ENCODE measurements around the gene HECTD1.

- TF ChIP-seq POLR2A (IDR thresholded peaks at IDR 0.05), result no peak
- TF ChIP-seq, protein P1, sequence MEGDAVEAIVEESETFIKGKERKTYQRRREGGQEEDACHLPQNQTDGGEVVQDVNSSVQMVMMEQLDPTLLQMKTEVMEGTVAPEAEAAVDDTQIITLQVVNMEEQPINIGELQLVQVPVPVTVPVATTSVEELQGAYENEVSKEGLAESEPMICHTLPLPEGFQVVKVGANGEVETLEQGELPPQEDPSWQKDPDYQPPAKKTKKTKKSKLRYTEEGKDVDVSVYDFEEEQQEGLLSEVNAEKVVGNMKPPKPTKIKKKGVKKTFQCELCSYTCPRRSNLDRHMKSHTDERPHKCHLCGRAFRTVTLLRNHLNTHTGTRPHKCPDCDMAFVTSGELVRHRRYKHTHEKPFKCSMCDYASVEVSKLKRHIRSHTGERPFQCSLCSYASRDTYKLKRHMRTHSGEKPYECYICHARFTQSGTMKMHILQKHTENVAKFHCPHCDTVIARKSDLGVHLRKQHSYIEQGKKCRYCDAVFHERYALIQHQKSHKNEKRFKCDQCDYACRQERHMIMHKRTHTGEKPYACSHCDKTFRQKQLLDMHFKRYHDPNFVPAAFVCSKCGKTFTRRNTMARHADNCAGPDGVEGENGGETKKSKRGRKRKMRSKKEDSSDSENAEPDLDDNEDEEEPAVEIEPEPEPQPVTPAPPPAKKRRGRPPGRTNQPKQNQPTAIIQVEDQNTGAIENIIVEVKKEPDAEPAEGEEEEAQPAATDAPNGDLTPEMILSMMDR (IDR thresholded peaks at IDR 0.05), result no peak
These were observed 49.1 kb upstream of the HECTD1 start for GRCh38 chr14:31256534-31257243.

Data from Peyer's patch (tissue), 4 donors.